Erythroblast (primary cell): Measurements from ENCODE around the gene PCDHA2.
"Not testable (repeated sequence)": the region's sequence is repeated elsewhere in the genome, so short reads cannot be mapped to it uniquely, and the experiment has no call there.

ENCODE experiments used
- DNase-seq, 2 experiments: peaks; one replicate each; lab custom pipeline; 2025; lab: John Stamatoyannopoulos, UW
- GATA1 ChIP-seq: IDR thresholded peaks from 2 replicates; pipeline ENCODE4 v1.6.1; 2011; ENCODE audit warnings: low read depth, mild to moderate bottlenecking, control low read depth, low read length, moderate library complexity
- POLR2A ChIP-seq: IDR thresholded peaks from 2 replicates; pipeline ENCODE4 v1.6.1; 2011; ENCODE audit warnings: mild to moderate bottlenecking, low read length

PCDHA2 gene

GRCh38 chr5:140833993-140834392, 39.3 kb downstream of the PCDHA2 start, which contains the start of gene PCDHA7:
Gene PCDHA7 (plus strand): TSS chr5:140834269. CDS start chr5:140834384, 115 bp downstream.
- peak in 1 of 2 experiments; percentile 3 for DNase-seq
- TF ChIP-seq GATA1 (no peak), POLR2A (no peak)

- DNase-seq = not testable (repeated sequence)
Measured at GRCh38 chr5:140834439-140835008, 39.9 kb downstream of the PCDHA2 start.

GRCh38 chr5:140835622-140836510, 41.2 kb downstream of the PCDHA2 start:
- DNase-seq = no peak
- TF ChIP-seq GATA1 (no peak), POLR2A (no peak)

- DNase-seq = peak; percentile 13 to 27
- TF ChIP-seq POLR2A (no peak), GATA1 (no peak)
Measured at GRCh38 chr5:140840978-140841962, 46.6 kb downstream of the PCDHA2 start, which contains the start of gene PCDHA8. Gene PCDHA8 (plus strand): TSS chr5:140841187. CDS start chr5:140841322, 135 bp downstream.

- DNase-seq = no peak
- TF ChIP-seq POLR2A = no peak
Measured at GRCh38 chr5:140842798-140843733, 48.4 kb downstream of the PCDHA2 start.
